ENCODE data around the gene SBF1. TPM values are rescaled to one million over a fixed set of nuclear protein-coding genes. Genes with fewer than 3 reads are reported as not detected.

Gene SBF1
- total RNA-seq, 1 donor from 2014 or later: 37.3 TPM

- no peak overlapping the region for H3K27ac ChIP-seq
- no peak for DNase-seq (ENCODE audit: extremely low spot score in 2 of 2)
- H3K27me3 ChIP-seq: no peaks in the 10 kb centered on the region
Measured at GRCh38 chr22:50498322-50498890, 23.6 kb upstream of the SBF1 start.

GRCh38 chr22:50497093-50497492 lies 22.3 kb upstream of the SBF1 start:
- Histone ChIP-seq H3K4me1 (peaks cover 8% of the 10 kb centered on the region), H3K27ac (no peak overlapping the region), H3K4me3 (no peak overlapping the region), H3K27me3 (no peaks in the 10 kb centered on the region), H3K9me3 (no peaks in the 10 kb centered on the region), H3K36me3 (no peaks in the 10 kb centered on the region)
- no peak for TF ChIP-seq CTCF (IDR thresholded peaks at IDR 0.05)
- TF ChIP-seq POLR2AphosphoS5 (IDR thresholded peaks at IDR 0.05; ENCODE audit: insufficient read depth in 1 of 2, low read depth in 1 of 2): no peak
- no peak for TF ChIP-seq POLR2A (IDR thresholded peaks at IDR 0.05)
- intact Hi-C loops (cut with DNase I): no loop called here
- no peak for DNase-seq (ENCODE audit: extremely low spot score in 2 of 2)

More at GRCh38 chr22:50498322-50498890, 23.6 kb upstream of the SBF1 start:
- Histone ChIP-seq H3K36me3 (peaks cover 0 to 10% of the 10 kb centered on the region in 2 donors), H3K9me3 (no peaks in the 10 kb centered on the region), H3K4me3 (no peak overlapping the region), H3K4me1 (peaks cover 8% of the 10 kb centered on the region)
- intact Hi-C loops (cut with DNase I): no loop called here
- peak in 1 of 3 experiments; percentile 43 for TF ChIP-seq CTCF (IDR thresholded peaks at IDR 0.05)
- no peak for TF ChIP-seq POLR2AphosphoS5 (IDR thresholded peaks at IDR 0.05; ENCODE audit: insufficient read depth in 1 of 2, low read depth in 1 of 2)

- Histone ChIP-seq H3K4me1 (no peaks in the 10 kb centered on the region), H3K4me3 (no peak overlapping the region), H3K27me3 (no peaks in the 10 kb centered on the region), H3K36me3 (no peaks in the 10 kb centered on the region), H3K9me3 (no peaks in the 10 kb centered on the region), H3K27ac (no peak overlapping the region)
- DNase-seq (ENCODE audit: extremely low spot score in 2 of 2): no peak
- TF ChIP-seq POLR2A (IDR thresholded peaks at IDR 0.05) (no peak), POLR2AphosphoS5 (IDR thresholded peaks at IDR 0.05; ENCODE audit: insufficient read depth in 1 of 2, low read depth in 1 of 2) (no peak), CTCF (IDR thresholded peaks at IDR 0.05) (no peak)
- intact Hi-C loops (cut with DNase I): no loop called here
Measured at GRCh38 chr22:50490531-50491308, 15.9 kb upstream of the SBF1 start.

GRCh38 chr22:50489363-50490243 lies 14.8 kb upstream of the SBF1 start:
- no peak for TF ChIP-seq POLR2A (IDR thresholded peaks at IDR 0.05)
- no peak for TF ChIP-seq CTCF (IDR thresholded peaks at IDR 0.05)
- TF ChIP-seq POLR2AphosphoS5 (IDR thresholded peaks at IDR 0.05; ENCODE audit: insufficient read depth in 1 of 2, low read depth in 1 of 2): no peak
- H3K4me3 ChIP-seq: no peak overlapping the region
- intact Hi-C loops (cut with DNase I): no loop called here
- H3K27ac ChIP-seq: no peak overlapping the region
- no peaks in the 10 kb centered on the region for H3K9me3 ChIP-seq
- H3K36me3 ChIP-seq: no peaks in the 10 kb centered on the region
- H3K4me1 ChIP-seq: no peaks in the 10 kb centered on the region
- no peaks in the 10 kb centered on the region for H3K27me3 ChIP-seq
- no peak for DNase-seq (ENCODE audit: extremely low spot score in 2 of 2)

Data from vagina (tissue), 2 donors.